Neural progenitor cell (in vitro differentiated cells): ENCODE results near the gene CACFD1. TPM values are rescaled to one million over a fixed set of nuclear protein-coding genes. Genes with fewer than 3 reads are reported as not detected.

Source experiments
- DNase-seq: peaks from one replicate; pipeline ENCODE4 v3.0.0-alpha.2; 2016; ENCODE audit warnings: low spot score
- H2AFZ ChIP-seq: fragments of 200-600 bp; sonication (generic); replicated peaks from 2 replicates; pipeline ENCODE4 v1.6.1; 2016; ENCODE audit warnings: antibody characterized with exemption
- H3F3A ChIP-seq: fragments of 200-600 bp; sonication (generic); 2 replicates; pipeline ENCODE4 v1.6.1; 2016; ENCODE audit warnings: antibody characterized with exemption, low read depth
- H3K27ac ChIP-seq: fragments of 200-600 bp; sonication (generic); 2 replicates; pipeline ENCODE4 v1.5.1; 2016; ENCODE audit warnings: mild to moderate bottlenecking
- H3K27me3 ChIP-seq: fragments of 200-600 bp; sonication (generic); 2 replicates; pipeline ENCODE4 v1.6.1; 2016; ENCODE audit warnings: mild to moderate bottlenecking, moderate library complexity
- H3K36me3 ChIP-seq: fragments of 200-600 bp; sonication (generic); 2 replicates; pipeline ENCODE4 v1.5.1; 2016
- H3K4me1 ChIP-seq: fragments of 200-600 bp; sonication (generic); 2 replicates; pipeline ENCODE4 v1.6.1; 2016; ENCODE audit warnings: mixed run types
- H3K4me2 ChIP-seq: fragments of 200-600 bp; sonication (generic); 2 replicates; pipeline ENCODE4 v1.6.1; 2016
- H3K4me3 ChIP-seq: fragments of 200-600 bp; sonication (generic); 2 replicates; pipeline ENCODE4 v1.5.1; 2016
- H3K79me2 ChIP-seq: fragments of 200-600 bp; sonication (generic); 2 replicates; pipeline ENCODE4 v1.6.1; 2016; ENCODE audit warnings: low read depth
- H3K9ac ChIP-seq: fragments of 200-600 bp; sonication (generic); 2 replicates; pipeline ENCODE4 v1.6.1; 2016
- H3K9me3 ChIP-seq: fragments of 200-600 bp; sonication (generic); 2 replicates; pipeline ENCODE4 v1.5.1; 2016; ENCODE audit warnings: low read depth
- H4K20me1 ChIP-seq: fragments of 200-600 bp; sonication (generic); 2 replicates; pipeline ENCODE4 v1.6.1; 2016; ENCODE audit warnings: low read depth
- H3K27ac Mint-ChIP-seq: 3 replicates; pipeline ENCODE4 v1.8.0; 2021; ENCODE audit warnings: mixed read lengths
- H3K27me3 Mint-ChIP-seq: 2 replicates; pipeline ENCODE4 v1.8.0; 2022; ENCODE audit warnings: low read depth, mild to moderate bottlenecking, inconsistent platforms, moderate library complexity, mixed read lengths; ENCODE audit not compliant: insufficient read depth
- H3K36me3 Mint-ChIP-seq: 3 replicates; pipeline ENCODE4 v1.8.0; 2021; ENCODE audit warnings: mixed read lengths
- H3K4me1 Mint-ChIP-seq: 3 replicates; pipeline ENCODE4 v1.8.0; 2021; ENCODE audit warnings: mixed read lengths
- H3K4me3 Mint-ChIP-seq: 3 replicates; pipeline ENCODE4 v1.8.0; 2021; ENCODE audit warnings: mild to moderate bottlenecking, moderate library complexity, mixed read lengths
- H3K9me3 Mint-ChIP-seq: 3 replicates; pipeline ENCODE4 v1.8.0; 2020; ENCODE audit warnings: mixed read lengths
- CTCF ChIP-seq: fragments of 200-600 bp; sonication (generic); IDR thresholded peaks from 2 replicates; pipeline ENCODE4 v1.5.1; 2017; ENCODE audit warnings: antibody characterized with exemption, mild to moderate bottlenecking
- EZH2 ChIP-seq: fragments of 200-600 bp; sonication (generic); IDR thresholded peaks from 2 replicates; pipeline ENCODE4 v1.6.1; 2017; ENCODE audit warnings: antibody characterized with exemption, mild to moderate bottlenecking, moderate library complexity
- EZH2phosphoT487 ChIP-seq: fragments of 200-600 bp; sonication (generic); IDR thresholded peaks from 2 replicates; pipeline ENCODE4 v1.6.1; 2017; ENCODE audit warnings: antibody characterized with exemption
- total RNA-seq: library from RNA; depleted of rRNA; stranded (reverse); fragments of >200 nt; gene quantifications from 2 replicates; pipeline ENCODE4 v1.2.3, GENCODE V29; 2015; ENCODE audit warnings: low replicate concordance

The CACFD1 gene
- total RNA-seq, 1 donor from 2014 or later = 15.7 TPM

GRCh38 chr9:133499892-133500270 is 40.1 kb downstream of the CACFD1 start:
- Histone ChIP-seq H3K79me2 (no peaks in the 10 kb centered on the region), H3K36me3 (no peaks in the 10 kb centered on the region), H3F3A (peaks cover 9% of the 10 kb centered on the region), H3K27me3 (peaks cover 4% of the 10 kb centered on the region), H4K20me1 (no peaks in the 10 kb centered on the region), H3K9me3 (peaks cover 11% of the 10 kb centered on the region), H2AFZ (peak overlapping the region; percentile 85), H3K4me3 (no peak overlapping the region), H3K27ac (no peak overlapping the region), H3K9ac (no peak overlapping the region), H3K4me2 (no peak overlapping the region), H3K4me1 (peaks cover 7% of the 10 kb centered on the region)
- no peak for DNase-seq
- H3K4me3 Mint-ChIP-seq = no peak overlapping the region
- no peaks in the 10 kb centered on the region for H3K36me3 Mint-ChIP-seq
- H3K27ac Mint-ChIP-seq = no peak overlapping the region
- H3K9me3 Mint-ChIP-seq = peaks cover 22% of the 10 kb centered on the region
- H3K27me3 Mint-ChIP-seq = peaks cover 15% of the 10 kb centered on the region
- TF ChIP-seq EZH2phosphoT487 (no peak), EZH2 (no peak), CTCF (no peak)
- peaks cover 17% of the 10 kb centered on the region for H3K4me1 Mint-ChIP-seq

- Histone ChIP-seq H3K79me2 (no peaks in the 10 kb centered on the region), H3F3A (no peaks in the 10 kb centered on the region), H3K4me2 (no peak overlapping the region), H3K4me1 (peaks cover 7% of the 10 kb centered on the region), H3K27me3 (peaks cover 4% of the 10 kb centered on the region), H3K4me3 (no peak overlapping the region), H3K27ac (no peak overlapping the region), H3K9ac (no peak overlapping the region), H3K9me3 (peaks cover 11% of the 10 kb centered on the region), H4K20me1 (no peaks in the 10 kb centered on the region), H3K36me3 (no peaks in the 10 kb centered on the region), H2AFZ (no peak overlapping the region)
- Mint-ChIP-seq H3K9me3 (peaks cover 22% of the 10 kb centered on the region), H3K36me3 (no peaks in the 10 kb centered on the region), H3K27me3 (peaks cover 15% of the 10 kb centered on the region), H3K27ac (no peak overlapping the region), H3K4me3 (no peak overlapping the region), H3K4me1 (peaks cover 15% of the 10 kb centered on the region)
- TF ChIP-seq CTCF (no peak), EZH2 (no peak), EZH2phosphoT487 (no peak)
- no peak for DNase-seq
Observed at GRCh38 chr9:133502112-133502511, 42.3 kb downstream of the CACFD1 start.

- H3K4me3 ChIP-seq = no peak overlapping the region
- H3F3A ChIP-seq = peaks cover 17% of the 10 kb centered on the region
- no peaks in the 10 kb centered on the region for H3K36me3 ChIP-seq
- TF ChIP-seq EZH2 (no peak), CTCF (no peak), EZH2phosphoT487 (no peak)
- H3K4me1 Mint-ChIP-seq = peaks cover 17% of the 10 kb centered on the region
- no peak overlapping the region for H2AFZ ChIP-seq
- peaks cover 11% of the 10 kb centered on the region for H3K9me3 ChIP-seq
- peaks cover 22% of the 10 kb centered on the region for H3K9me3 Mint-ChIP-seq
- H3K9ac ChIP-seq = no peak overlapping the region
- H3K4me2 ChIP-seq = no peak overlapping the region
- peaks cover 4% of the 10 kb centered on the region for H3K27me3 ChIP-seq
- peaks cover 8% of the 10 kb centered on the region for H3K27me3 Mint-ChIP-seq
- no peak overlapping the region for H3K27ac ChIP-seq
- H3K4me3 Mint-ChIP-seq = no peak overlapping the region
- H3K4me1 ChIP-seq = peaks cover 14% of the 10 kb centered on the region
- H3K27ac Mint-ChIP-seq = no peak overlapping the region
- H4K20me1 ChIP-seq = no peaks in the 10 kb centered on the region
- no peak for DNase-seq
- no peaks in the 10 kb centered on the region for H3K79me2 ChIP-seq
- H3K36me3 Mint-ChIP-seq = no peaks in the 10 kb centered on the region
Observed at GRCh38 chr9:133505186-133505830, 45.5 kb downstream of the CACFD1 start.
